ENCODE measurements around the gene PTAR1.

The PTAR1 gene

DNA sequence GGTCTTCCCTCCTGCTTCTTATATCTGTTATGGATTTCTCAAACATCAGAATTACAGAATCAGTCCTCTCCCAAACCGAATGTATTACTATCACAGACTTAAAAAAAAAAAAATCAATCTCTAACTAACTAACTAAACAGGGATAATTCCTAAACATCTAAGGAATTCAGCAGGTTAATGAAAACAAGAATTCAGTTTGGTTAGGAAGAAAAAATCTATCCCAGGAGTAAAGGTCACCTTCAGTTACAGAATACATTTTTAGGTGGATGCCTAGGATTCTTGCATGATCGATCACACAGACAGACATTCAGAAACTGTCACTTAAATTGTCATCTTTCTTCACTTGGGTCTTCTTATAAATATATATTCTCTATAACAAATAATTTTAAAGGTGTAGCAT is 11.5 kb downstream of the PTAR1 start:
- FAIRE-seq, result no peak

DNA sequence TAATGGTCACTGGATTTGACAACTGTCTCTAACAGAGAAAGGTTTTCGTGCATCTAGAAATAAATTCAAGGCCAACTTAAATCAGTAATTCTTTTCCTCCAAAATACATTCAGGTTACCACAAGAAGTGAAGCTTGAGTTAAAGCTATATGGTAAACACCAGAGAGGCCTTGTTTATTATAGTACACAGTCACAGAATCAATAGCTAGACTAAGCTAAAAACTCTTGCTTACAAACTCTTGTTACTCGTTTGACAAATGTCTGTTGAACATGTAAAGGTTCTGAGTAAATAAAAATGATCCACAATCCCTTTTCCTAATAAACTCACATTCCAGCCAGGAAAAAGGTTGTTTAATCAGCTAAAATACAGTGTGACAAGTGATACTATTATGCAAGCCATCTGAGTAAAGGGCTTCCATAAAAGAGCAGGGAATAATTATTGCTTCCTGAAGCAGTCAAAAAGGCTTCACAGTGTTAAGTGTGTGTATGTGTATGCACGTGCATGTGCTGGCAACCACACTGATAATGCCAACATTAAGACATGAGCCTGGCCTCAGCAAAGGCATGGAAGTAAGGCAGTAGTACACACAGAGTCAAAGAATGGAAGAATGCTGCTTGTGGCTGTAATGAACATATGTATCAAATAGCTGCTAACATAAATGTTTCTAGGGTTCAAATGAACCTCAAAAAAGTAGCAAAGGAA is 12.8 kb downstream of the PTAR1 start:
- no peak for FAIRE-seq

DNA sequence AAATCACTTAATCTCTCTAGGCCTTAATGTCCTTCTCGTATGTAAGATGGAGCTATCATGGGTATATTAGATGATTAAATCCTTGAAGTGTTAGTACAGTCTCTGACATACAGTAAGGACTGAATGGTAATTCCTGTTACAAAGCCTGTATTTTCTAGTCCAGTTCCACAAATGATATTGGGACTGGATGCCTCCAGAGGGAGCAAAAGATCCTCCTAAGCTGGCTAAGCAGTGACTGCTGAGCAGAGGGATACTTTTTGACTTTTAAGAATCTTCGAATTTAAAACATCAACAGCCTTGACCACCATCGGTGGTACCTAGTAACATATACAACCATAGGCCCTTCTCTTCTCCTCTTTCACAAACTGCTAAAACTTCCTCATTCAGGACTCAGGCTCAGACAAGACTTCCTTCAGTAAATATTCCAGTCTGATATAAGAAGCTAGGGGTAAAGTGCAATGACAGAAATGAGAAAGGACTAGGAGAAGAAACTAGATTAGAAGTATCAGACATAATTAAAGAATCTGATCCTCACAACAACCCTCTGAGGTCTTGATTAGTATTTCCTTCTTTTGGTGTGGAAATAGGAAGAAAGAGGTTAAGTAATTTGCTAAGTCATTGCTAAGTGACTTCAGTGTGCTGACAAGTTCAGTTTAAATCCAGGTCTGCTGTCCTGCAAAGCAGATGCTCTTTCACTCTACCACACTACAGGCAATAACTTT is 13.9 kb downstream of the PTAR1 start:
- FAIRE-seq, result no peak

DNA sequence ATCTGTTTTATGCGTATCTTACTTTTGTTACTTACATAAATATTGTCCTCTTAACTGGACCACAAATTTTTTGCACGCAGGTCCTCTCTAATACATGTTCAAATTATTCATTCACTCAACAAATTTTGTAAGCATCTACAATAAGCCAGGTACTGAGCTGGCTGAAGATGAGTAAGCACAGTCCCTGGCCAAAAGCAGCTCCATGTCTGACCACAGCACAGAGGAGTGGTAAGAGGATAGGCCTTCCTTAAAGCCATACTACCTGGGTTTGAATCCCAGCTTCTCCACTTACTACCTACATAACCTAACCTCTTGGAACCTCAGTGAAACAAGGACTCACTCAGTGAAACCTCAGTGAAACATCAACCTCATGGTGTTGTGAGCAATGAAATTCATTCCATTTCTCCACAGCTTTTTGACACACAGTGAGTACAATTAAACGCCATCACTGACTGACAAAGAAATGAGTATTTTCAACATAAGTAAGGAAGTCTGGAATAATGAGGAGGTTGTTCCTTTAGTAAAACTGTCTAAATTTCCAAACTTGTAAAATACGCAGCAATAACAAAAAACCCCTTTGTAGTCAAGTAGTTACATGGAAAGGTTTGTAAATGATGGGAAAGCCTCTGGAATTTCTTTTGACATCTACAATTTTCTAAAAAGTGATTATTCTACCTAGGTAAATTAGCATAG is 15.0 kb downstream of the PTAR1 start:
- FAIRE-seq, result no peak

DNA sequence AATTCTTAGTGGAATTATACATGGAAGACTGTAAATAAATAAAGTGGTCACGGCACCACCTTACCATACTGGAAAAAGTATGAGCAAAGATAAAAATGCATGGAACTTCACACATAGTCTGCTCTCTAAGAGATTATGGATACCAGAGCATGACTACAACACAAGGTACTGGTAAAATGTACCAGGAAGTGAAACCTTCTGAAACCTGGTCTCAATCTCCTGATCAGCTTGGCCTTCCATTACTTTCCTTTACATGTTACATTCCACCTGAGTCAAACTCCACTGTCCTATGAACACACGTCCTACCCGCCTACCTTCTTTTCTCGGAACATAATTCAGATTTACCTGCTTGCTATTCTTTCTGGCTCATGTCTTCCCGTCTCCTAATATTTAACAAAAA is 15.9 kb downstream of the PTAR1 start:
- FAIRE-seq, result no peak

DNA sequence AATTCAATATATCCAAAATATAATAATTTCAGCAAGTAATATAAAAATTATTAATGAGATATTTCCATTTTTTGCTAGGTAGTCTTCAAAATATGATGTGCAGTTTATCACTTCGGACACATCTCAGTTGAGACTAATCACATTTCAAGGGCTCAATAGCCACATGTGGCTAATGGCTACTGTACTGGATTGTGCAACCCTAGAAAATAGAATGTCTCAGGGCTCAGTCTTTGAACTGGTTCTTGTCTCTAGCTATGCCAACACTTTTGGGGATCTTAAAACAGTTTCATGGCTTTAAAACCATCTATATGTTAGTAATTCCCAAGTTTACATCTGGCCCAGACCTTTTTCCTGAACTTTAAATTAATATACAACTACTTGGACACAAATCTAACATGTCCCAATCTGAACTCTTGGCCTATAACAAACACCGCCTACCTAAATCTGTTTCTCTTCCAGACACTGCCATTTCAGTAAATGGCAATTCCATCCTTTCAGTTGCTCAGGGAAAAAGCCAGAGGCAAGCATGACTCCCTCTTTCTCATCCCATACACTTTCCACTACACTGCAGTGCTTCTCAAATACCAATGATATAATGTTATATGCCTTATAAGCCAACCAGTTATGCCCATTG is 18.8 kb downstream of the PTAR1 start:
- no peak for FAIRE-seq

DNA sequence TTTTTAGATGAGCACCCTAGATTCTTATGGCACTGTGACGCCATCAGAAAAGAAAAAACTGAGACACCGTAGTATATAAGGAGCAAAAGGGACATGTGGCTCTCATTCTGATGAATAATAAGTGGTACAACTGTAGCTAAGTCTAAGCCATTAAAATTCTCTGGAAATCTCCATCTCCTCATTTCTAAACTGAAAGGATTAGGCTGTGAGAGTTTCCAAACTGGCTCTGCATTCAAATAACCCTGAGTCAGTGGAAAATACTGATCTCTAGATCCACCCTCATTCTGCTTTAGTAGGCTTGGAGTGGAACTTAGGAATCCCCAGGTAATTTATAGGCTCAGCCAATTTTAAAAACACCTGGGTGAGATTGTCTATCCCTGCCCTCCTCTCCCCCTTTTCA is 28.5 kb downstream of the PTAR1 start:
- no peak for FAIRE-seq

DNA sequence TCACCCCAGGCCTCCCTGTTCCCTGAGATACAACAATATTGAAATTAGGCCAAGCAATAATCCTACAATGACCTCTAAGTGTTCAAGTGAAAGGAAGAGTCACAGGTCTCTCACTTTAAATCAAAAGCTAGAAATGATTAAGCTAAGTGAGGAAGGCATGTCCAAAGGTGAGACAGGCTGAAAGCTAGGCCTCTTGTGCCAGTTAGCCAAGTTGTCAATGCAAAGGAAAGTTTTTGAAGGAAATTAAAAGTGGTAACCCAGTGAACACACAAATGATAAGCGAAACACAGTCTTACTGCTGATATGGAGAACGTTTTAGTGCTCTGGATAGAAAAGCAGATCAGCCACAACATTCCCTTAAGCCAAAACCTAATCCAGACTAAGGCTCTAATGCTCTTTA is 39.8 kb downstream of the PTAR1 start:
- no peak for FAIRE-seq

DNA sequence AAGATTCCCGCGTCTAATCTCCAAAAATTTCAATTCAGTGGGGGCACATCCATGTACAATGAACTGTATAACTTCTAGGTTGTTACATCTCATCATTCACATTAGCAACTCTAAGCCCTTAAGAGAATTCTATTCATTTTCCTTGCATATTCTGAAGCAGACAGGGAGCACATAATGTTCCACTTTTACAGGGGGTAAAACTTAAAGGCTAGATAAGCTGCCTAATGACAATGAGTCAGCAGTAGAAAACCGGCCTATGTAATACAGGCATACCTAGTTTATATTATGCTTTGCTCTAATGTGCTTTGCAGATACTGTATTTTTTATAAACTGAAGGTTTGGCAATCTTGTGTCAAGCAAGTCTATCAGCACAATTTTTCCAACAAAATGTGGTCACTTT is 40.4 kb downstream of the PTAR1 start:
- FAIRE-seq, result no peak

DNA sequence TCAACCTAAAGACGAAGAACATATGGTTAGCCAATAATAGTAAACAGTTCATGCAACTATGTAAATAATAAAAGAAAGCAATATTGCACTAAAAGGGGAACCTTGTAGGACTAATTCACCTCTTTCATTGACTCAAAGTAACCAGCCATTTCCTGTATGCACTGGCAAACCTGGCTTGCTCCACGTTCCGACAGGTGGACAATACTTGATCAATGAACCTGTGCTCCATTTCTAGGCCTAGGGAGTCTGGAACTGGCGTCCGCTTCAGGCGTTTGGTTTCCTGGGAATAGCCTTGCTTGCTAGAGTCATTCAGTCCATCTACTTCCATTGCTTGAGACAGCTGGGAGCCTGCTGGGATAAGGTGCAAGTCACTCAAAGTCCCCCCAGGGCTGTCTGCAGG is 41.6 kb downstream of the PTAR1 start:
- no peak for FAIRE-seq

DNA sequence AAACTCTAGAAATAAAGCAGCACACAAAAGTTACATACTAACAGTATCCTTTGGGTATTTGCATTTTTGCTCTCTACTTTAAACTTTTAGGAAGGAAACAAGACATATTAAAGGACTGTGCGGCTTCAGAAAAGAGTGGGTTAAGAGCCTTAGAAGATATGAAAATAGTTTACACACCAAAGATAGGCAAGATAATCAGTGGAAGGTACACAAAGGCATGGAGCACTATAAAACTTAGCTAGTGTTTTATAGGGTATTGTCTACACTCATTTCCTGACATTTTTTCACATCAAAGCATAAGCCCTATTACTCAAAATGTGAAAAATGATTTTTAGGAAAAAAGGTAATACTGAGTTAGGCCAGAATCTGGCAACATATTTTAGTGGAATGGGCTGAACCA is 44.0 kb downstream of the PTAR1 start:
- FAIRE-seq, result no peak

DNA sequence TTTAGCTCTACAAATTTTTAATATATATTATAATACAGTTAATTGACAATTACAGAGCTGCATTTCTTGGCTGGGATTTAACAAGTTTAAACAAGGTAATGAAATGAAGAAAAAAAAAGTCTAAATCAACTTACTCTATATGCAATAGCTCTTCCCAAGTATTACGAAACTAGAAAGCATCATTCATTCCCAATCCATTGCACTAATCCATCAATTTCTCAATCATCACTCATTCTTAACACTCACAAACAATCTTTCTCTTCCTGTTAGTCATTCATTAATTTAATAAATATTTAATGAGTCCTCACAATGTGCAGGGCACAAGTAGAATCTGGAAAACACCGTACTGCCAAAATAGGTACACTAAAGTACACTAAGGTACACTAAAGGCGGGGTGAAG is 44.7 kb downstream of the PTAR1 start:
- no peak for FAIRE-seq

DNA sequence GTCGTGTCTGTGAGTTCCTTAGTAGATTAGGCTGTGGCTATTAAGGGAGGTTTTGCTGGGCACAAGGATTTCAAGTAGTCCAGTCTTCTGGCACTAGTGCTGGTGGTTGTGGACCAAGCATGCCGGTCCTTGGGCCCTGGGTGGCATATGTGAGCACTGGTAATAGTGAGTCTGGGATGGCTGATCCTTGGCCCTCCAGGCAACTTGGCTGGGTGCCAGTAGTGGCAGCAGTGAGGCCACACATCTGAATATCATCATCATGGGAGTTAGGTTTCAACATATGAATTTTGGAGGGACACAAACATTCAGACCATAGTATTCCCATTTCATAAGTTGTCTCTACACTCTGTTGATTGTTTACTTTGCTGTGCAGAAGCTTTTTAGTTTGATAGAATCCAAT is 62.3 kb downstream of the PTAR1 start:
- FAIRE-seq, result no peak

DNA sequence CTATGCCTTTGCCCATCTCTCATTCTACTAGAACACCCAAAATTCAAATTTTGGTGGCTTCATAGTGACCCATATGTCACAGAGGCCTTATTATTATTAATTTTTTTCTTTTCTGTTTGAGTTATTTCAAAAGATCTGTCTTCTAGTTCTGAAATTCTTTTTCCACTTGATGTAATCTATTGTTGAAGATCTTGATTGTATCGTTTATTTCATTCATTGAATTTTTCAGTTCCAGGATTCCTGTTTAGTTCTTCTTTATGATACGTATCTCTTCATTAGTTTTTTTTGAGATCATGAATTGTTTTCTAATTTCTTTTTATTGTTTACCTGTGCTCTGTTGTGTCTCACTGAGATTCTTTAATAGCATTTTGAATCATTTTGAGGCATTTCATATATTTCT is 63.0 kb downstream of the PTAR1 start:
- FAIRE-seq, result no peak

DNA sequence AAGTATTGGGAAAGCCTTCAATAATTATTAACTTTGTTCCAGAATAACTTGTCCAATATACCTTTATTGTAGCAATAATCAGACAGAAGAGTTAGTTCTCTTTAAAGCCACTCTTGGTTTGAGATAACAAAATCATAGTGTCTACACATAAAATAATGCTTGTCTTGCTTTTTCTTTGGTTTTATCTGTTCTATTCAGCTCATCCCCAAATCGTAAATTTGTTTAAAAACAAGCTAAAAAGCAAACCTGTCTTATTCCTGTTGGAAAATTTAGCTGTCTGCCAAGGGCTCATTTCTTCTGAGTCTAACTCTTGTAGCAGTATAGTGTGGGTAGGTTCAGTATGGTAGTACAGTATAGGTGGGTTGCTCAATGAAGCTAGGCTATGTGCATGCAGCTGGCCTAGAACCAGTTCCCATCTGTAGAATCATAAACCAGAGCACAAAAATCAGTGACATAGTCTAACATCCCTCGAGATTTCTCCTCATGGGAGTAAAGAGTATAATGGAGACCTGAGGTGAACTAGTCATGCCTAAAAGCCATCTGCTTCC is 69.7 kb downstream of the PTAR1 start:
- no peak for FAIRE-seq

DNA sequence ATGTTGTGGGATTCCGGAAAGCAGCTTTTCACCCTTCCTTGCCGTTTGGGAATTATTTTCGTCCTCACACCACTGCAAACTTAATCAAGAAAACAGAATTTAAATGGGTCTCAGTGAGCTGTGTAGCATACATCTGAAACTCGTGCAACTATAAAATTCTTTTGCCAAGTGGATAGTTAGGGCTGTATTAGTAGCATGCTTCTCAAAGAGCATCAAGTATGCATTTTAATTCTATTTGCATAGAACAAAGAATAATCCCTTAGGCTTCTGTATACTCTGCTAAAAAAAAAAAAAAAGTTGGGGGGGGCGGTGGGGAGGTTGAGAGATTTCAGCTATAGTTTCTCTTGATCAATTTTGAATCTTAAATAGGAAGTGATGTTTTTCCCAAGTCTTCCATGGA is 75.9 kb downstream of the PTAR1 start:
- FAIRE-seq, result no peak

DNA sequence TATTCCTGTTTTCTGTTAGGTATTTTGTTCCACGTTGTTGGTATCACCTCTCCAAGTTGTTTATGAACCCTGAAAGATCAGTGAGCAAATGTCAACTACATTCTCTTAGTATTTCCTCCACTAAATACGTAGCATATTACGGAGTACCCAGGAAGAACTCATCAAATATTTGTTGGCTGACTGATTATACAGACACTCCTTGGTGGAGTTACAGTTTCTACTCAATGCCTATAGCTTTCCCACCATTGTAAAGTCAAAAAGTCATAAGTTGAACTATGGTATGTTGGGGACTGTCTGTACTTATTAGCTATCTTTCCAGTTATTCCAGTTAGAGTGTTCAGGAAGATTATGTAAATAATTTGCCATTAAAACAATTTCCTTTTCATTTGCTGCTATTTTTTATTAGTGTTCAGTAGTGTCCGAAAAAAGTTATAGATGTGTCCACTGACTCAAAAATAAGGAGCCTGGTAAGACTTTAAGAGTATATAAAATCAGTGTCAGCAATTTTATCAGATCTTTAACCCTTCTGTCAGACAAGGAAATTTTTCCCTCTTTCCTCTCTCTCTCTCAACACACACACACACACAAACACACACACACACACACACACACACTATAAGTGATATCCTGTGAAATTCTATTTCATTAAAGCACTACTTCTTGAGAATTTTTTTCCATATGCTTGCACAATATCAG is 80.8 kb downstream of the PTAR1 start:
- FAIRE-seq, result no peak

DNA sequence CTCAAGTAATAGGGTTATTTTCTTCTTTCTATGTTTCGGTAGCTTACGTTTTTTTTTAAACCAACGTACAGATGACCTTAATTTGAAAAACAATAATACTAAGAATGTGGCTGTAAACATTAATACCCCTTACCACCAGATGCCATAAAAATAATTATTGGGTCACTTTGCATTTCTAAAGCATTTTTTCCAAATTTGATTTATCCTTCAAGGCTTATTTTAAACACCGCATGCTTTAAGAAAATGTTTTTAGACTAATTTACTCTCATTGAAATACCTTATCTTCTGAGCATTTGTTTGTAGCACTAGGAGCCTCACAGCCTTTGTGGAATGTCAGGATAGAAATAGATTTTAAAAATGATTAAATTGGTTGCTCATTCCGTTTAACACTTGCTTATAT is 81.9 kb downstream of the PTAR1 start:
- no peak for FAIRE-seq

DNA sequence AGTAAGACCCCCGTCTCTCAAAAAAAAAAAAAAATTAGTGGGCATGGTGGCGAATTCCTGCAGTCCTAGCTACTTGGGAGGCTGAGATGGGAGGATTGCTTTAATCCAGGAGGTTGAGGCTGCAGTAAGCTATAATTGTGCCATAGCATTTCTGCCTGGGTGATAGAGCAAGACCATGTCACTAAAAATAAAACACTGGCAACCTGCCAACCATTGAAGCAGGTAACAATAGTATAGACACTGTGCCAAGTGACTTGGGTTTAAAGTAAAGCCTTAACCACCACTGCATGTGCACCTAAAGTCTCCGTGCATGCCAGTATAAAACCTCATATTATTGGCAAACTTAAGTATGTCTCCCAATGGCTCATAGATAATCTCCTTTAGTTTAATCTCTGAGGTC is 84.2 kb downstream of the PTAR1 start:
- FAIRE-seq, result no peak

DNA sequence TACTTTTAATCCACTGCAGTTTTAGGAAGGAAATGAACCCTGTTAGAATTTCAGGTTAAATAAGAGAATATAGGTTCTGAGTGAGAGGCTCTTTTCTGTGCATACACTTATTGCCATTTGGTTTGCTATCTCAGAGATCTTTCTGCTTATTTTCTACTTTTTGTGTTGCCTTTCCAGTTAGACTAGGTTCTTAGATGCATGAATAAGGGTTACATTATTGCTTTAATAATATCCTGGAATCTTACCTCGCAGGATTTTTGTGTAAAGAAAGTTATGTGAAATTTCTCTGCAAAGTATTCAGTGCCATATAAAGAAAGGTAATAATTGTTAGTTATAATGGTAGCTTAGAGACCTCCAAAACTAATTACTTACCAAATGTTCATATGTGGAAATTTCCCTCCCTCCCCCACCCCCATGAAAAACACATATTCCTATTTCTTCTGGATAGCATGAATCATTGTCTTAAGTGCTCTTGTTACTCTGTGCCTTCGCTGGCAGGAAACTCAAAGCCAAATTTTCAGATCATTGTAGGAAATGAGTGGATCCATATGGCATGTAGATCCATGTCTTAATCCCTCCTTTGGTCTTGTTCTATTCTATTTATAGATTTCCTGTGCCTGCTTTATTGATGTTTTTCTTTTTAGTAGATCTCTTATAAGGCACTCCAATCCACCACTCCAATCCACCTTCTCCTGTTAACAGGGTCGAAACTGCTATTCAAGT is 84.9 kb downstream of the PTAR1 start:
- no peak for FAIRE-seq

DNA sequence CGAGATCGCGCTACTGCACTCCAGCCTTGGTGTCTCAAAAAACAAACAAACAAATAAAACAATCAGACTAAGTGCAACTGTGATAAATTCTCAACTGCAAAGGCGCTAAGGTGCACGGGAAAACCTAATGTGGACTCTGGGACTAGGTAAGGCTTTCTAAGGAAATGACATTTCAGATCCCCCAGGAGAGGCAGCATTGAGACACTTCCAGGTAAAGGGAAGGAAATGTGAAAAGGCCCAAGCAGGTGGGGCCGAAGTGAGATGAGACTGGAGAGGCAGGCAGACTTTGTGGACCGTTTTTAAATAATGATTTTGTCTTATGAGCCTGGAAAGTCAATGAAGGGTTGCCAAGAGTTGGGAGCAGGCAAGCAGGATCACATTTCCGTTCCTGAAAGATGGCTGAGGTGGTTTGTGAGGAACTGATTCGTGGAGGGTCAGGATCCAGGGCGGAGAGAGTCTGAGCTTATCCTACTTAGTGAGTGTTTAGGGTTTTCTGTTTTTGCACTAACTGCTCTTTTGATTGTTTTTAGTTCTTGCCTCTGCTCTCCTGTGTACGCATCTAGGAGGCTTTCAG is 85.6 kb downstream of the PTAR1 start:
- FAIRE-seq, result no peak

DNA sequence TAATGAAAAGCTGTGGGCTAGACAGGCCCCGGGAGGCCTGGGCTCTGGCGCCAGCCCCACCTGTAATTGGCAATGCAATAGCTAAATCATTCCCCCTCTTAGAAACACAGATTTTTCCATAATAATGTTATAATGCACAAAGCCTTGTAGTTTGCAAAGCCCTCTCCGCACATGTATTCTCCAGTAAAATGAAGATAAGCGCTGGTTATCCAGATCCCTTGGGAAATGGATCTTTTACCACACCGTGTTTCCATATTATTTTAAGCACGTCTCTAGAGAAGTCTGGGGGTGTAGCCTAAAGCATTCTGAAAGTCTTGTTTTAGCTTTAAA is 86.5 kb downstream of the PTAR1 start:
- no peak for FAIRE-seq
